GM10266 (cell line): ENCODE results near the gene THEM4.

Experiments used
- DNase-seq: peaks from one replicate; pipeline ENCODE4 v3.0.0; 2012; ENCODE audit errors: extremely low spot score
- TF ChIP-seq, protein P1 (sequence below): IDR thresholded peaks from 2 replicates; pipeline ENCODE4 v1.5.1; 2012; ENCODE audit warnings: mild to moderate bottlenecking, low read depth; ENCODE audit not compliant: control insufficient read depth, insufficient read depth; ENCODE audit errors: missing control alignments

THEM4 gene

DNA sequence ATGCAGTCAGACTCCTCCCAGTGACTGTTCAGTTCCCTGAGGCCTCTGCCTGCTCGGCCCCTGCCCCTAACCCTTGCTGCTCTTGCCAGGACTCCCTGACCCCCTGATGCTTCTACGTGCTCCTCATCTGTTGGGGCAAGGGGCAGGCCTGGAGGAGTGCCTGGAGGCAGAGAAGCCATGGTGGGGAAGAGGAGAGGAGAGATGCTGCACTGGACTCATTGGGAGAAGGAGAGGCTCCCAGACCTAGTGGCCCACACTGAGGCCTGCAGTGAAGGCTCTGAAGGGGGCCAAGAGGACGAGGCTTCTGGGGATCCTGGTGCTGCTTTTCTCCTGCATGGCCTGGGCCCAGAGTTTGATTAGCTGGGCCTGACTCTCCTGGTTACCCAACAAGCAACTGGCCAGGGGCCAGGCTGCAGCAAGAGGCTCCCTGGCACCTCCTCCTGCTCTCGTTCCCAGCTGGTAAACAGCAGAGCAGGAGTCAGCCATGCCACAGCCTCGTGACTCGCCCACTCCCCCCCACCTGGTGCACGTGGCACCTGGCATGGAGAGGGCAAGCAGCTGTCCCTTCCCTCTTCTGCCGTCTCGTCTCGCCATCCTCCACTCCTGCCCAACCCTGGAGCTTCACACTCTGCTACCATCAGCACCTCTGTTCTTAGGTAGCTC, 76.9 kb downstream of the THEM4 start:
- no peak for DNase-seq
- TF ChIP-seq, protein P1, sequence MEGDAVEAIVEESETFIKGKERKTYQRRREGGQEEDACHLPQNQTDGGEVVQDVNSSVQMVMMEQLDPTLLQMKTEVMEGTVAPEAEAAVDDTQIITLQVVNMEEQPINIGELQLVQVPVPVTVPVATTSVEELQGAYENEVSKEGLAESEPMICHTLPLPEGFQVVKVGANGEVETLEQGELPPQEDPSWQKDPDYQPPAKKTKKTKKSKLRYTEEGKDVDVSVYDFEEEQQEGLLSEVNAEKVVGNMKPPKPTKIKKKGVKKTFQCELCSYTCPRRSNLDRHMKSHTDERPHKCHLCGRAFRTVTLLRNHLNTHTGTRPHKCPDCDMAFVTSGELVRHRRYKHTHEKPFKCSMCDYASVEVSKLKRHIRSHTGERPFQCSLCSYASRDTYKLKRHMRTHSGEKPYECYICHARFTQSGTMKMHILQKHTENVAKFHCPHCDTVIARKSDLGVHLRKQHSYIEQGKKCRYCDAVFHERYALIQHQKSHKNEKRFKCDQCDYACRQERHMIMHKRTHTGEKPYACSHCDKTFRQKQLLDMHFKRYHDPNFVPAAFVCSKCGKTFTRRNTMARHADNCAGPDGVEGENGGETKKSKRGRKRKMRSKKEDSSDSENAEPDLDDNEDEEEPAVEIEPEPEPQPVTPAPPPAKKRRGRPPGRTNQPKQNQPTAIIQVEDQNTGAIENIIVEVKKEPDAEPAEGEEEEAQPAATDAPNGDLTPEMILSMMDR, result no peak

DNA sequence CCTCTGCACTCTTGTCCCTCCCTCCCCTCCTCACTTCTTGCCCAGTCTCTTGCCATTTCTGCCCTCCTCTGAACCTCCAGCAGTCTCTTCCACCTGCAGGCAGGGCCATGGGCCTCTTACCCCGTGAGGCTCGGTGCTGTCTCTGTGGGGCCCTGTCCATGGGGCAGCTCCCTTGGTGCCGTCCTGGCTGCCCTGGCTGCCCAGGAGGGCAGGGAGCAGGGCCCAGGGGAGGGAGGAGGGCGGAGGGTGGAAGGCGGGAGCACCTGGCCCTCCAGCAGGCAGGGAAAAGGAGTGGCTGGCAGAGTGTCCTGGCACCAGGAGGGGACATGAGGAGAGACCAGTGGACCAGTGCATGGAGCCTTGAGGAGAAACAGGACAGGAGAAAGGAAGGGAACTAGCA, 77.7 kb downstream of the THEM4 start, which contains the start of gene RORC:
RORC (minus strand) TSS at position 198 of the 400 bp plus-strand sequence; CDS start at position 160, 38 bp downstream.
- no peak for DNase-seq
- TF ChIP-seq, protein P1, result no peak

GRCh38 chr1:151831256-151831591, 78.1 kb downstream of the THEM4 start:
- TF ChIP-seq, protein P1, result no peak
- no peak for DNase-seq

DNA sequence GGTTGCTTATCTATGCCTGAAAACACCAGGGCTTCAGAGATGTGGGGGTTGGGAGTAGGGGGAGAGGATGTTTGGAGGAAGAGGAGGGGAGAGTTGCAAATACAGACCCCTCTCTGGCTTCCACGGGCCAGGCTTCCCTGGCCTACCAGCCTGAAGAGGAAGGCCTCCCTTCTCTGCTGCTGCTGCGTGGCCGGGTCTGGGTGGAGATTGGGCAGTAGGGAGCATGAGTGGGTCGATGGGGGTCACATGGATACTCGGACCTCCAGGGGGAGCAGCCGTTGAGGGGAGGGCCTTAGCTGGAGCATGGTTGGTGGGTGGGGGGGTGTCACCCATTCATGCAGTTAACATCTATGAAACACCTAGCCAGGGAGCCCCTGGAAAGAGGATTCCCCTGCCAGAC, 79.3 kb downstream of the THEM4 start:
- TF ChIP-seq, protein P1, result no peak
- DNase-seq, result no peak

GRCh38 chr1:151829352-151830046, 79.8 kb downstream of the THEM4 start:
- TF ChIP-seq, protein P1, result no peak

GRCh38 chr1:151828921-151829320, 80.4 kb downstream of the THEM4 start:
- DNase-seq, result no peak
- TF ChIP-seq, protein P1, result no peak

More at GRCh38 chr1:151829352-151830046, 79.8 kb downstream of the THEM4 start:
- DNase-seq, result no peak

- DNase-seq, result no peak
- TF ChIP-seq, protein P1, result no peak
Measured at GRCh38 chr1:151827853-151828252, 81.5 kb downstream of the THEM4 start.
